ENCODE results near the gene CTSZ.
"Not testable (repeated sequence)": the region's sequence is repeated elsewhere in the genome, so short reads cannot be mapped to it uniquely, and the experiment has no call there.

Gene CTSZ

DNA sequence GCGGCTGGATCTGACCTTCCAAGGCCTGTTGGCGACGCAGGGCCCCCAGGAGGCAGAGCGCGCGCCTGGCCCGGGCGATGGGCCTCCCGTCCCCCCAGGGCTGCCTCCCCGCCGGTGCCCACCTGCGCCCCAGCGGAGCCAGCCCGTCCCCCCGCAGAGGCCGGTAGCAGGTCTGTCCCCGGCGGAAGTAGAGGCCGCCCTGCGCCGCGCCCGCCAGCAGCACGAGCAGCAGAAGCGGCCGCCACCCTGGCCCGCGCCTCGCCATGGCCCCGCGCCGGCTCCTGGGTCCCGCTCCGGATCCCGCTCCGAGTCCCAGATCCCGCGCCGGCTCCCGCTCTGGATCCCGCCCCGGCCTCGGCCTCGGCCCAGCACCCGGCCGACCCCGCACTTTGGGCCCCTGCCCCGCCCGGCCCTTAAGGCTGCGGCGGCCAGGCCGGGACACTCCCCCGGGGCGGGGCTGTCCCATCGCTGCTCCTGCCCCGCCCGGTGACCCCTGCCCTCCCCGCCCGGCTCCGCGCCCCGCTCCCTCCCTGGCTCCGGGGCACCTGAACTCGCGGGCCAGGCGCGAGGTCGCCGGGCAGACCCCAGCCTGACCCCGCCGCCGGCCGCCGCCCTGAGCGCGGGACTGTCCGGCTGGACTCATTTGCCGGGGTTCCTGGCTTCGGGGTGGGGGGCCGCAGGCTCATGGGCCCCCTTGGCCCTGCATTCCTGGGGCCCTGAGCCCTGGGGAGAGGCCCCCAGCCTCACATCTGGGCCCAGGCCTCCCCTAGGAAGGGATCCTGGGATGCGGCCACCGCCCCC is at the start of gene CTSZ:
Gene CTSZ (minus strand): TSS at position 391 of the 801 bp plus-strand sequence. CDS start 126 bp downstream, at position 265.
- DNase-seq = peak; percentile 36

DNA sequence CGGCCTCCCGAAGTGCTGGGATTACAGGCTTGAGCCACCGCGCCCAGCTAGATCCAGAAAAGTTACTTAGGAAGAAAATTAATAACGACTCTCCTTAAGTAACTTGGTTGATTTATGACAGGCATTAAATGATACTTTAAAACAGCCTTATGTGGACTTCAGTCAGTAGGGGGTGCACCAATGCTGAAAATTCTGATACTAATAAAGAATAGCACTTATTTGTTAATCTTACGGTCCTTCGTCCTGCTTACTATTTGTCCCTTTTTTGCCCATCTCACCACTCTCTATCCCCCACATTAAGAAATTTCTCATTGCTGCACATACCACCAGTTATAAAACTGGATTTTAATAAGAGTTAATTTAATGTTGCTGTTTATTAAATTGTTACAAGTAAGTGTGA is 48.2 kb upstream of the CTSZ start:
- DNase-seq = no peak

DNA sequence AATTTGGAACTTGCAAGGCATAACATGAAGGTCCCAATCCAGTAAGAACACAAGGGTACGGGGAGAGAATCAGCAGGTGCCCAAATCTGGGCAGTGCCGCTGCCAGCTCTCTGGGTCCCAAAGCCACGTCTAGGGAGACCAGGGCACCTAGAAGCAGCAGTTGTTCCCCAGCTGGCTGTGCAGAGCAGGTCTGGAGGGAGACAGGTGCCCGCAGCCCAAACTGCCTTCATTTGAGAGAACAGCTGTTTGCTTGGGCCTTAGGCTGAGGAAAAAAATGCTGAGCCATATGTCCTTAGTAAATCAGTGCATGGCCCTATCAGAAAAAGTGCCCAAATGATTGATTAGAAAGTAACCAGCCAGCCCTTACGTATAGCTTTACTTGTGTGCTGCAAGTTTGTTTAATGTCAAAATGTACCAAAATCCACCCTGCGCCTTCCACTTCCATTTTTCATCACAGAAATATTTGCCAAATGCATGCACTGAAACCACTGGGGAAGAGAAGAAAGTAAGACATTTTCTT is 44.7 kb upstream of the CTSZ start:
- no peak for DNase-seq

GRCh38 chr20:59050437-59050836 is 43.4 kb upstream of the CTSZ start:
- no peak for DNase-seq

GRCh38 chr20:59048681-59049030 is 41.6 kb upstream of the CTSZ start:
- no peak for DNase-seq

DNA sequence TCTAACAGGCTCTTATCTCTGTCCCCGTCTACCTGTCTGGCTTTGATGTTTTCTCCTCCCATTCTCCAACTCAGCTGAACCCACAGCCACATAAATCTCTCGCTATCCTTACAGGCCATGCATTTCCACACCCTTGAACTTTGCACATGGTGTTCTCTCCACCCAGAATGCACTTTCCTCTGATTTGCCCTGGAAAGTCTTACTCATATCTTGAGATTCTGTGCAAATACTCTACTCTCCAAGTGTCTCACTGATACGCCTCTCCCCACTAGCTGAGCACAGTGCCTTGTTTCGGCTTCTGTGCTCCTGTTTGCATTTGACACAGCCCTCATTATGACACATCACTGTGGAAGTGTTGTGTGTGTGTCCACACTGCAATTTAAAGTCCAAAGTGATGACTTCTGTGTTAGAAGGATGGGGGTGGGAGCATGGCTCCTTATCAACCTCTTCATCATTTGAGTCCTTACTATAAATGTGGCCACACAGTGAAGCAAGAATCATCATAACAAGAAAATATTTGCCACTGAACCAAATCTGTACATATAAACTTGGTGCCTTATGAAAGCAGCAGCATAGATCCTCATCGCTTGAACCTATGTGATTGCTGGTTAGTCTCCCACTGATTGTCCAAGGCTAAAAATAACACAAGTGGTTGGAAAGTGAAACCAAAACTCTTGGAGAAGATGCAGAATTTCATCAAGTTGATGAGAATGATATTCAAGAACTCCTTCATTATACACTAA is 41.1 kb upstream of the CTSZ start:
- DNase-seq = peak; percentile 51

DNA sequence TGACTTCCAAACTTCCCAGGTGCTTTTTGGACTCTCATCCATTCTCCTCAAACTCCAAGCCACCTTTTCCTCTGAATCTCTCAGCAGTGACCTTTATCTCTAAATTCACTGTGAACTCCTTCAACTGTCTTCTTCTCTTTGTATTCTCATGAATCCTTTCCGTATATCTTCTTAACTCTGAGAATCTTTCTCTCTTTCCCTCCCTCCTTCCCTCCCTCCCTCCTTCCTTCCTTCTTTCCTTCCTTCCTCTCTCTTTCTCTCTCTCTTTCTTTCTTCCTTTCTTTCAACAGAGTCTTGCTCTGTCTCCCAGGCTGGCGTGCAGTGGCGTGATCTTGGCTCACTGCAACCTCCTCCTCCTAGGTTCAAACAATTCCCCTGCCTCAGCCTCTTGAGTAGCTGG is 39.8 kb upstream of the CTSZ start:
- no peak for DNase-seq

GRCh38 chr20:59044796-59045195 is 37.7 kb upstream of the CTSZ start:
- no peak for DNase-seq

GRCh38 chr20:59044295-59044694 is 37.2 kb upstream of the CTSZ start:
- DNase-seq = no peak

DNA sequence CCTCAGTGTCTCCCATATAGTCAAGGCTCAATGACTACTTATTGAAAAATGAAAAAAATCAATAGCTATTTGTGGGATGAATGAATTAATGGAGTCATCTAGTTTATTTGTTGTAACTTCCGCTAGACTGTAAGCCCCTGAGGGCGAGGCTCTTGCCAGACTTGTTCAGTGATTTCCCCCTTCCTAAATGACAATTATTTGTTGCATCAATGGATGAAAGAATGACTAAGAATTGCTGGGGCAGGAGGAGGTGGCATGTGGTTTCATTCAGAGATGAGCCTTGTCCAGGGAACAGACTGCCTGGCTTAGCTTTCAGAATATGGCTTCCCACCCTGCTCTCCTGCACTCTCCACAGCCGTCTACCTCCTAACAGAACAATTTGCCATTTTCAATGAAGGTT is 36.6 kb upstream of the CTSZ start:
- no peak for DNase-seq

DNA sequence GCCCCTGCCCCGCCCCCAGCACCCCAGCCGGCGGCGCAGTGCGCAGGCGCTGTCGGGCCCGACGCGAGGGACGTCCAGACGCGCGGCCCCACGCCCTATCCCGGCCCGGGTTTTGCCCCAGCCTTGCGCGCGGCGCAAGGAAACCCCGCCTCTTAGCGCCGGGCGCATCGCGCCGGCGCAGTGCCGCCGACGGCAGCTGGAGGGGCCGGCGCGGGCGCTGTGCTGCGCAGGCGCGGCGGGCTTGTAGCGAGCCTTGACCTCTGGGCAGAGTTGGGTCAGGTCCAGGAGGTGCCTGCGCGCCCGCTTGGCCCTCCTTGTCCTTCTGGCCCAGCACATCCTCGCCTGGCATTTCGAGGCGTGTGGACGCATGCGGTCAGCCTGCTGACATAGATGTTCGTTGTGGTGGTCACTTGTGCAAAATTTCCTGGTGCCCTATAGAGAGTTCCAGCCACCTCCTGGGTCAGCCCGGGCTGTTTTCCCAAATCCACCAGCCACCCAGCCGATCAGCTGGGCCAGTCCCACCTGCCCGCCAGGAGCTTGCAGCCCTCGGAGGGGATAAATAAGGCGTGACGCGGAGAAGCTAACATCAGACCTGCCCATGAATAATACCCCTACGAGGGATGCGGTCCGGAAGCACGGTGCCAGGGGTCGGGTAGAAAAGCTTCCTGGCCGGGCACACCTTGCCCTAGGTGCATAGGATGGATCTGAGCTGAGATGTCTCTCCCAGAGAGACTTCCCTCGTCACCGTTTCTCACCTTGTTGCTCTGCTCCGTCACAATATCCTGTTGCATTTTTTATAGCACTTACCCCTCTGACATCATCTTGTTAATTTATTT is 36.0 kb upstream of the CTSZ start:
- peak; percentile 93 for DNase-seq

- no peak for DNase-seq
Measured at GRCh38 chr20:59042151-59042795, 35.2 kb upstream of the CTSZ start, which contains the start of gene PRELID3B. TSS of gene PRELID3B (minus strand) at chr20:59042786. CDS start at chr20:59042730, 56 bp downstream.

- DNase-seq = not testable (repeated sequence)
Measured at GRCh38 chr20:59041487-59041886, 34.4 kb upstream of the CTSZ start.

DNA sequence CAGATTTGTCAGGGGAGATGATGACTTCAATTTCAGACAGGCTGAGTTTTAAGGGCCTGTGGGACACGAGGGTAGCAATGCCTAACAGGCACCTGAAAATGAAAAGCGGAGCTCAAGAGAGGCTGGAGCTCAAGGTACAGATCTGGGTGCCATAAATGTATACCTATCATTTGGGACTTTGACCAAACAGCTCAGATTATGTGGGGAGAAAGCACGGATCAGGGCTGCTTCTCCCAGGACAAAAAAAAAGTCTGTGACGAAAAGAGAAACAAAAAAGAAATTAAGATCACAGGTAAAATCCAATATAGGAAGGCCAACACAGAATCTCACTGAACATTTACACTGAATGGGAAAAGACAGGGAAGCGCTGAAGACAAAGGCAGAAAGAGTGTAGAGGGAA is 33.6 kb upstream of the CTSZ start:
- DNase-seq = no peak

DNA sequence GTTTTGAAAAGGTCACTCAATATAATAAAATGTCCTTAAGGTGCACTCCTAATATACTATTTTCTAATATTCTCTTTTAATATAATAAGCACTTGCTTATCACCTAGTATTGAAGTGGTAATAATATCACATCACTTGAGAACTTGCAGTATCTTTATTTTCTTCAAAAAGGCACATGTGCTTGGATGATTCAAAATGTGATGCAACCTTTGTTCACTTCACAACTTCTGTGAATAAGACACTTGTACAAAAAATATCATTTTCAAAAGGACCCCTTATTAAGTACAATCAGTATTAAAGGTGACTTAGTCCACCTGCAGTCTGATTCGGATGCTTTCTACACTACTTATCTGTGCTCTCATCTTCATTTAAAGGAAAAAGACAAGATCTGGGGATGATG is 32.2 kb upstream of the CTSZ start:
- no peak for DNase-seq

GRCh38 chr20:59037386-59037785 is 30.3 kb upstream of the CTSZ start:
- no peak for DNase-seq

DNA sequence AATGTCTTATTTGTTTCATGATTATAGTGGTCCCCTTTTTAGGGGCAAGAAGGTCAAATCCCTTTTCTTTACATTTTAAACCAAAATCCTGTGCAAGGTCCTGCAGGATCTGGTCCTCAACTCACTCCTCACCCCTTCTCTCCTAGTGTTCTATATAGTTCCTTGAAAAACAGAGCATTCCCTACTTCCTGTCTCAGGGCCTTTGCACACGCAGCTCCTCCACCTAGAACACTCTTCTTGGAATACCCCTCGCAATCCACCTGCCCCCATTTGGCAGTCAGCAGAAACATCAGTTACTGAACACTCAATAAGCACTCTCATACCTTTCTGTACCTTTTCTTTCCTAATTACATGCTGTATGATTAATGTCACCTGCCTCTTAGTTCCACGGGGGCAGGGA is 28.3 kb upstream of the CTSZ start:
- no peak for DNase-seq

- DNase-seq = no peak
Measured at GRCh38 chr20:59033616-59034165, 26.6 kb upstream of the CTSZ start.

DNA sequence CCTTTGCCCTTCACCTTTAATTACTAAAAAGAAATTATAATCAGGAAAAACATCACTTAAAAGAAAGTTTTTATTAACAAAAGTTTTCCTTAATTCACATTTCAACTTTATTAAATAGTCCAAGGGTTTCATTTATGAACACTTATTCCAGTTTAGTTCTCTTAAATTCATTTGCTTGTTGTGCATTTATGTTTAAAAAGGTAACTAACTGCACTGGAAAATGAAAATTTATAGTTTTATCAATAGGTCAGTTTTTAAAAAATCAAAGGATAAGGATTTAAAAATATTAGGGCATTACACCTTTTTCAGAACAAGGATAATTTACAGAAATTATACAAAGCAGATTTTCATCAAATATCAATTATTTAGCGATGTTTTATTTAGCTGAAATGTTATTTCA is 26.0 kb upstream of the CTSZ start:
- no peak for DNase-seq

DNA sequence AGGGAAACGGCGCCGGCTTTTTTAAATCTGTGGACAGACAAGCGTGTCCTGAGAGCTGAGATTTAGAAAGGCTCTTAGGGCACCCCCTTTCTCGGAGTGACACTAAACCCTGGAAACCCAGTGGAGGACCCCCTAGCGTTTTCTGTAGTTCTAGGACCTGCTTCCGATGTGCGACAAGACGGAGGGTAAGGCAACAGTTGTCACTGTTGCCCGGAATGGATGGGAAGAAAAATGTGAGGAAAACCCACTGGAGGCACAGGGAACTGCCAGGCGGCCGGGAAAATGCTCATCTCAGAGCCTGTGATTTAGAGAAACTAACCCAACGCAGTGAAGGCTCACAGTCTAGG is 25.6 kb upstream of the CTSZ start:
- DNase-seq = no peak

GRCh38 chr20:59032023-59032712 is 25.1 kb upstream of the CTSZ start, which contains the start of gene ATP5F1E:
TSS of gene ATP5F1E (minus strand) at chr20:59032335. CDS start at chr20:59032251, 84 bp downstream.
- DNase-seq = peak; percentile 95

DNA sequence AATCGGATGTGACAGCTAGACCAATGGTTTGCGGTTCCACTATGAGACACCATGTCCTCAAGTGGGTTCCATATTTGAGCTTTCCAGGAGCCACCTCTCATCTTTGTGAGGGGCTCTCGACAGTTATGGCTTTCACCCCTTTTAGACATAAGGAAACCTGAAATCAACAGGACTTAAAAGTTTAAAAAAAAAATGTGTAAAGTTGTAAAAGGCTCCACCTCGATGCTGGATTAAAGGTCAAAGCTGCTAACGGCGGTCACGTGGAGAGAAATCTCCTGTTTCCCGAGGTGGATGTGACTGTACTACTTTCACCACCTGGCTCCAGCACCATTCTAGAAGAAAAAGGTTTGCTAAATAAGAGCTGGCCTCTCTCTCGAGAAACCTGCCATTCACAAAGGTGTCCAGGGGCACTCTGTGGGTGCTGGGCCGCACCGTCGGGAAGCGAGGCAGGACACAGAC is 24.5 kb upstream of the CTSZ start:
- DNase-seq = no peak
